ENCODE measurements around the gene SOCS3.
"Not testable (repeated sequence)": the region's sequence is repeated elsewhere in the genome, so short reads cannot be mapped to it uniquely, and the experiment has no call there.

- TF ChIP-seq RARB (CRISPR knock-in tag; IDR thresholded peaks at IDR 0.05); REST (IDR thresholded peaks at IDR 0.05); POLR2AphosphoS2 (conservative IDR thresholded peaks at IDR 0.05; ENCODE audit: low read length); E2F6 (IDR thresholded peaks at IDR 0.05; ENCODE audit: borderline replicate concordance, low read depth); CTCF (IDR thresholded peaks at IDR 0.05); POLR2A (IDR thresholded peaks at IDR 0.05; ENCODE audit: low read length); MYC (IDR thresholded peaks at IDR 0.05; ENCODE audit: borderline replicate concordance, low read length); RFX5 (IDR thresholded peaks at IDR 0.05): not testable (repeated sequence)
These were observed 50.1 kb downstream of the SOCS3 start for GRCh38 chr17:78309659-78310255.

Data from A549 (cell line).